22Rv1 (cell line): Measurements from ENCODE around the gene OPALIN.

ENCODE experiments used
- H3K27ac ChIP-seq: fragments of 450-650 bp; 2 replicates; pipeline ENCODE4 v1.5.1; 2017
- CTCF ChIP-seq: fragments of 450-650 bp; IDR thresholded peaks from 2 replicates; pipeline ENCODE4 v1.5.1; 2017; ENCODE audit warnings: mild to moderate bottlenecking
- ZFX ChIP-seq: fragments of 450-650 bp; IDR thresholded peaks from 2 replicates; pipeline ENCODE4 v1.6.1; 2017; ENCODE audit warnings: antibody characterized with exemption, borderline replicate concordance

Gene OPALIN

GRCh38 chr10:96298362-96298761, 60.4 kb downstream of the OPALIN start:
- no peak overlapping the region for H3K27ac ChIP-seq
- TF ChIP-seq ZFX (no peak), CTCF (no peak)

GRCh38 chr10:96297486-96297885, 61.3 kb downstream of the OPALIN start:
- H3K27ac ChIP-seq = no peak overlapping the region
- TF ChIP-seq ZFX = no peak
- TF ChIP-seq CTCF = no peak

- no peak overlapping the region for H3K27ac ChIP-seq
- TF ChIP-seq CTCF (no peak), ZFX (no peak)
Measured at GRCh38 chr10:96295475-96295874, 63.3 kb downstream of the OPALIN start.
